SH-SY5Y (cell line): ENCODE data around the gene PLCG1.

Source experiments
- GATA2 ChIP-seq: IDR thresholded peaks from 2 replicates; pipeline ENCODE4 v1.6.1; 2011; ENCODE audit warnings: mild to moderate bottlenecking, low read depth, low read length
- GATA3 ChIP-seq: IDR thresholded peaks from 2 replicates; pipeline ENCODE4 v1.6.1; 2011; ENCODE audit warnings: low read depth, mild to moderate bottlenecking, low read length, moderate library complexity

GRCh38 chr20:41221614-41222218 is 84.4 kb downstream of the PLCG1 start:
- no peak for TF ChIP-seq GATA2
- no peak for TF ChIP-seq GATA3
